SK-N-SH (cell line): ENCODE measurements around the gene KARS1.

Experiments used
- JUND ChIP-seq: IDR thresholded peaks from 2 replicates; pipeline ENCODE4 v1.4.0; 2012
- MXI1 ChIP-seq: IDR thresholded peaks from 2 replicates; pipeline ENCODE4 v1.6.1; 2012; ENCODE audit warnings: mild to moderate bottlenecking, low read depth, low read length, improper control_type of control experiment
- POLR2AphosphoS5 ChIP-seq: IDR thresholded peaks from 2 replicates; pipeline ENCODE4 v1.6.1; 2012; ENCODE audit warnings: low read depth, low read length
- TAF1 ChIP-seq: IDR thresholded peaks from 2 replicates; pipeline ENCODE4 v1.6.1; 2012; ENCODE audit warnings: low read depth, mild to moderate bottlenecking, low read length, moderate library complexity, borderline replicate concordance
- TF ChIP-seq, protein P1 (sequence below): fragments of 150-350 bp; IDR thresholded peaks from 2 replicates; pipeline ENCODE4 v1.6.1; 2017; ENCODE audit warnings: antibody characterized with exemption, low read length, low read depth, borderline replicate concordance
- TF ChIP-seq, protein P2 (sequence below): IDR thresholded peaks from 2 replicates; pipeline ENCODE4; 2012

DNA sequence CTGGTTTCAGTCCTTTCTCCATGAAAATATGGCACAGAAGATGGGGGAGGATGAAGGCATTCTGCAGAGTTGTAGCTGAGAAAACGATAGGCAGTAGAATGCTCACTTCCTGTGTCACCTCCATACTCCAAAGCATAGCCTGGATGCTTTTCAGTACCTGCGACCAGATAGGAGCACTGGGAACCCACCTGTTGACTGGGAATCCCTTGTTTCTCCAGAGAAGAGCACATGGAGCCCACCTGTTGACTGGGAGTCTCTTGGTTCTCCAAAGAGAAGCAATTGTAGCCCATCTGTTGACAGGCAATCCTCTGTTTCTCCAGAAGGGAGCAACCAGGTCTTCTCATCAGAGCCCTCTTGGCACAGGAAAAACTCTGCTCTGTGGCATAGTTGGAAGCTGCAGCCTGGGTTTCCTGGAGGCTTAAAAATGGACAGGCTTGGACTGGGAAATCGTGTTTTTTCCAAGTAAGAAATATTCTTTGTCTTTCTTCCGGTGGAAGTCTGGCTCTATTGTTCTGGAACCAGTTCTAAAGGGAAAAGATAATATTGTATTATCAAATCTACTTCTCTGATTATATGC lies 13.3 kb upstream of the KARS1 start:
- TF ChIP-seq MXI1 (no peak), JUND (no peak), TAF1 (no peak), POLR2AphosphoS5 (no peak)
- TF ChIP-seq, protein P1, sequence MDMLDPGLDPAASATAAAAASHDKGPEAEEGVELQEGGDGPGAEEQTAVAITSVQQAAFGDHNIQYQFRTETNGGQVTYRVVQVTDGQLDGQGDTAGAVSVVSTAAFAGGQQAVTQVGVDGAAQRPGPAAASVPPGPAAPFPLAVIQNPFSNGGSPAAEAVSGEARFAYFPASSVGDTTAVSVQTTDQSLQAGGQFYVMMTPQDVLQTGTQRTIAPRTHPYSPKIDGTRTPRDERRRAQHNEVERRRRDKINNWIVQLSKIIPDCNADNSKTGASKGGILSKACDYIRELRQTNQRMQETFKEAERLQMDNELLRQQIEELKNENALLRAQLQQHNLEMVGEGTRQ, result no peak
- TF ChIP-seq, protein P2, sequence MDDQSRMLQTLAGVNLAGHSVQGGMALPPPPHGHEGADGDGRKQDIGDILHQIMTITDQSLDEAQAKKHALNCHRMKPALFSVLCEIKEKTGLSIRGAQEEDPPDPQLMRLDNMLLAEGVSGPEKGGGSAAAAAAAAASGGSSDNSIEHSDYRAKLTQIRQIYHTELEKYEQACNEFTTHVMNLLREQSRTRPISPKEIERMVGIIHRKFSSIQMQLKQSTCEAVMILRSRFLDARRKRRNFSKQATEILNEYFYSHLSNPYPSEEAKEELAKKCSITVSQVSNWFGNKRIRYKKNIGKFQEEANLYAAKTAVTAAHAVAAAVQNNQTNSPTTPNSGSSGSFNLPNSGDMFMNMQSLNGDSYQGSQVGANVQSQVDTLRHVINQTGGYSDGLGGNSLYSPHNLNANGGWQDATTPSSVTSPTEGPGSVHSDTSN, result no peak
